ENCODE results near the gene KLF4.
A peak's percentile ranks its signal among the peaks of the same experiment; 100 is the strongest.
"Not testable (repeated sequence)": the region's sequence is repeated elsewhere in the genome, so short reads cannot be mapped to it uniquely, and the experiment has no call there.

The KLF4 gene

GRCh38 chr9:107489687-107490605 is at the start of gene KLF4:
TSS of gene KLF4 (minus strand) at chr9:107489769. CDS start at chr9:107489172, 597 bp downstream.
- DNase-seq (ENCODE audit: low read depth in 3 of 3), result peak; percentile 29 to 68 (median 40)

- DNase-seq (ENCODE audit: low read depth in 3 of 3), result no peak
Measured at GRCh38 chr9:107536462-107536861, 46.9 kb upstream of the KLF4 start.

- no peak for DNase-seq (ENCODE audit: low read depth in 3 of 3)
Measured at GRCh38 chr9:107534510-107535078, 45.0 kb upstream of the KLF4 start.

- no peak for DNase-seq (ENCODE audit: low read depth in 3 of 3)
Measured at GRCh38 chr9:107530679-107531078, 41.1 kb upstream of the KLF4 start.

GRCh38 chr9:107528686-107529085 is 39.1 kb upstream of the KLF4 start:
- DNase-seq (ENCODE audit: low read depth in 3 of 3), result no peak

- no peak for DNase-seq (ENCODE audit: low read depth in 3 of 3)
Measured at GRCh38 chr9:107523539-107523938, 34.0 kb upstream of the KLF4 start.

- DNase-seq (ENCODE audit: low read depth in 3 of 3), result no peak
Measured at GRCh38 chr9:107520186-107520585, 30.6 kb upstream of the KLF4 start.

- DNase-seq (ENCODE audit: low read depth in 3 of 3), result no peak
Measured at GRCh38 chr9:107518037-107518807, 28.7 kb upstream of the KLF4 start.

- DNase-seq (ENCODE audit: low read depth in 3 of 3), result no peak
Measured at GRCh38 chr9:107513464-107514100, 24.0 kb upstream of the KLF4 start.

- DNase-seq (ENCODE audit: low read depth in 3 of 3), result no peak
Measured at GRCh38 chr9:107504585-107505455, 15.3 kb upstream of the KLF4 start.

GRCh38 chr9:107502464-107502863 is 12.9 kb upstream of the KLF4 start:
- no peak for DNase-seq (ENCODE audit: low read depth in 3 of 3)

- DNase-seq (ENCODE audit: low read depth in 3 of 3), result not testable (repeated sequence)
Measured at GRCh38 chr9:107500421-107501200, 11.0 kb upstream of the KLF4 start.

- no peak for DNase-seq (ENCODE audit: low read depth in 3 of 3)
Measured at GRCh38 chr9:107496976-107497375, 7.4 kb upstream of the KLF4 start.

- no peak for DNase-seq (ENCODE audit: low read depth in 3 of 3)
Measured at GRCh38 chr9:107492381-107492970, 2.9 kb upstream of the KLF4 start.

GRCh38 chr9:107491081-107492053 is 1.8 kb upstream of the KLF4 start:
- no peak for DNase-seq (ENCODE audit: low read depth in 3 of 3)

- not testable (repeated sequence) for DNase-seq (ENCODE audit: low read depth in 3 of 3)
Measured at GRCh38 chr9:107490606-107490970, 1.0 kb upstream of the KLF4 start.

- no peak for DNase-seq (ENCODE audit: low read depth in 3 of 3)
Measured at GRCh38 chr9:107489144-107489673, 360 bp downstream of the KLF4 start.
